NCI-H460 (cell line): ENCODE measurements around the gene CALML6. TPM values are rescaled to one million over a fixed set of nuclear protein-coding genes. Genes with fewer than 3 reads are reported as not detected.

ENCODE experiments used
- DNase-seq: peaks from one replicate; pipeline ENCODE4 v3.0.0-alpha.2; 2016; ENCODE audit warnings: low read depth; ENCODE audit errors: extremely low read depth
- total RNA-seq: library from RNA; depleted of rRNA; stranded (reverse); fragments of >200 nt; shearing (Covaris generic); gene quantifications from 2 replicates; pipeline ENCODE4 v1.2.3, GENCODE V29; 2014

The CALML6 gene
- total RNA-seq, 1 experiment from 2014 or later: 0.77 TPM

GRCh38 chr1:1891349-1892078 is 23.5 kb upstream of the CALML6 start:
- no peak for DNase-seq

- no peak for DNase-seq
Measured at GRCh38 chr1:1892079-1892762, 22.8 kb upstream of the CALML6 start.

- no peak for DNase-seq
Measured at GRCh38 chr1:1892763-1893120, 22.3 kb upstream of the CALML6 start.

- DNase-seq: no peak
Measured at GRCh38 chr1:1893291-1893985, 21.6 kb upstream of the CALML6 start.

GRCh38 chr1:1893997-1894353 is 21.1 kb upstream of the CALML6 start:
- DNase-seq: no peak

- no peak for DNase-seq
Measured at GRCh38 chr1:1894354-1895059, 20.6 kb upstream of the CALML6 start.

GRCh38 chr1:1895060-1895418 is 20.0 kb upstream of the CALML6 start:
- DNase-seq: no peak

GRCh38 chr1:1895456-1896336 is 19.4 kb upstream of the CALML6 start:
- DNase-seq: no peak

GRCh38 chr1:1898246-1898933 is 16.7 kb upstream of the CALML6 start:
- DNase-seq: no peak

GRCh38 chr1:1899266-1899966 is 15.6 kb upstream of the CALML6 start:
- no peak for DNase-seq

GRCh38 chr1:1899967-1900327 is 15.1 kb upstream of the CALML6 start:
- no peak for DNase-seq

GRCh38 chr1:1900883-1901640 is 14.0 kb upstream of the CALML6 start:
- no peak for DNase-seq

- no peak for DNase-seq
Measured at GRCh38 chr1:1901641-1902294, 13.3 kb upstream of the CALML6 start.

GRCh38 chr1:1903224-1903623 is 11.8 kb upstream of the CALML6 start:
- no peak for DNase-seq

- peak; percentile 81 for DNase-seq
Measured at GRCh38 chr1:1906185-1907097, 8.6 kb upstream of the CALML6 start.

- peak; percentile 71 for DNase-seq
Measured at GRCh38 chr1:1907098-1907736, 7.8 kb upstream of the CALML6 start.

- no peak for DNase-seq
Measured at GRCh38 chr1:1908506-1908791, 6.6 kb upstream of the CALML6 start.
